Erythroblast (primary cell): ENCODE results near the gene FGG.

Experiments
- GATA1 ChIP-seq: IDR thresholded peaks from 2 replicates; pipeline ENCODE4 v1.6.1; 2011; ENCODE audit warnings: low read depth, mild to moderate bottlenecking, control low read depth, low read length, moderate library complexity
- POLR2A ChIP-seq: IDR thresholded peaks from 2 replicates; pipeline ENCODE4 v1.6.1; 2011; ENCODE audit warnings: mild to moderate bottlenecking, low read length

DNA sequence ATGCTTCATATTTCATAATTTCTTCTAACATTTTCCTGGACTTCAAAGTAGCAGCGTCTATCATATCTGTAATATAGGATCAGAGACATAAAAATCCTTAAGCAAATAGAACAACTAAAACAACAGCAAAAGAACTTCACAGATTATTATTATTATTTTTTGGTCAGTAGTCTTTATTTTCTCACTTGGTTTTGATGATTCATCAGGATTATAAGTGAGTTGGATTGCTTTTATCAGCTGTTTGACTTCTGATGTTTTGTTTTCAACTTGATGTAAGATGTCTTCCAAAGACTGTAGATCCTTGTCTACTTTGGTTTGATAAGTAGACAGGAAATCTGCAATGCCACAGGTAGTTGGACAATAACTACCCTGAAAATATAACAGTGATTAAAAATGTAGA, 623 bp downstream of the FGG start:
- TF ChIP-seq POLR2A (no peak), GATA1 (no peak)
